Measurements from ENCODE around the gene SLC5A12.
"Not testable (repeated sequence)": the region's sequence is repeated elsewhere in the genome, so short reads cannot be mapped to it uniquely, and the experiment has no call there.

SLC5A12 gene

DNA sequence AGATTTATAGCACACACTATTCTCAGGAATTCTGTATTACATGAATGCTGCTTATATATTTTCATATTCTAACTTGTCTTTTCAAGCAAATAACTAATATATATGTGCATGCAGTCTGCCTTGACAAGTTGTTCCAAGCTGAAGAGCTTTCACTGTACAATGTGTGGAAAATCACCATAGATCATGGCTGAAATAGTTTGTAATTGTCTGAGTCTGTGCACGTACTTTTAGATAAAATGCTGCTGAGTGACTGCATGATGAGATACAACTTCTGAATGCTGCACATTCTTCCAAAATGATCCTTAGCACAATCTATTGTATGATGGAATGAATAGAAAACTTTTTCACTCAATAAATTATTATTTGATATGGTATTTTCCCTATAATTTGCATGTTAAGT lies 58.9 kb downstream of the SLC5A12 start:
- DNase-seq (ENCODE audit: low read depth in 2 of 3, low spot score in 2 of 3) = no peak

DNA sequence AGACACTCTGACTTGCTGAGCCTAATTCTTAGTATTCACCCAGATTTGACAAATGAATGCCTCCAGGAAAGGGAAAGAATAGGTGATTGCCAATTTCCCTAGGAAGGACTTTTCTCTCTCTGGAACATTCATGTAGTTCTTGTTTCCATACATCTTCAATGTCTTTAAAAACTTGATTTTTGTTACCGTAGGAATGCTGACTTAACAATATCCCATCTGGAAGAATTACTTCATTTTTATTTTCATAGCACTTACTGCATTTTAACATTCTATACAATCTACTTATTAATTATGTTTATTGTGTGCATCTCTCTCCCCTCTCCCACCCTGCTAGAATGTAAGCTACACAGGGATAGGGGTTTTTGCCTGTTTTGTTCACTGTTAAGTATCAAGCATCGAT lies 66.6 kb downstream of the SLC5A12 start:
- no peak for DNase-seq (ENCODE audit: low read depth in 2 of 3, low spot score in 2 of 3)

DNA sequence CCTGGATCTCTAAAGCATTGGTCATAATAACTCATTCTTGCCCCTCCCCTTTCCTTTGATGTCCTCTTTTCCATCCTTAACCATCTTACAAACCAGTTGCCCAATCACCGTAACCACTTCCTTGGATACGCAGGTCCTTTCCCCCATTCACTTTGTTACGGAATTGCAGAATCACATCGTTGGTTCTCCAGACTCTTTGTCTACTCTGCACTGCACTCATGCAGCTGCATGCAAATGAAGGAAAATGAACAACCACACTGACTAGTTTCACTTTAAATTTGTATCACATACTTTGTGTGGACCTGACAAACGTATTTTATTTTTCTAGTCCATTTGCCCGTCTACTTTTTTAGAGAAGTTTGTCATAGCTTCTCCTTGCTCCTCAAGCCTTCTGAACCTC lies 69.9 kb downstream of the SLC5A12 start:
- no peak for DNase-seq (ENCODE audit: low read depth in 2 of 3, low spot score in 2 of 3)

DNA sequence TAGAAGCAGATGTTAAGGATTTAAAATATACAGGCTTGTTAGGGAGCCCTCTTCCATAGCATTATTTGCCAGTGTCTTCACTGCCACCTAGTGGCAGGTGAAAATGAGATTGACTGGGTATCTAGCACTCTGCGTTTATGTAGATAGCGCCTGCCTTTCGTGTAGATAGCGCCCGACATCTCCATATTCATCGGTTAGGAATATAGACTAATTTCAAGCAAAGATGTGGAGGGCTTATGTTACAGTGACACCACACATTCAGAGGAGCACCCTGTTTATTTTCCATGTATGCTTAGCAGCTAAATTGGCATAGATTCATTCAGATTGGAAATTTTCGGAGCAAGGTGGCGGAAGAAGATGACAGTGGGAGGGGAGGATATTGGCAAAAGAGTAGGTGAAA lies 72.0 kb downstream of the SLC5A12 start:
- DNase-seq (ENCODE audit: low read depth in 2 of 3, low spot score in 2 of 3) = no peak

DNA sequence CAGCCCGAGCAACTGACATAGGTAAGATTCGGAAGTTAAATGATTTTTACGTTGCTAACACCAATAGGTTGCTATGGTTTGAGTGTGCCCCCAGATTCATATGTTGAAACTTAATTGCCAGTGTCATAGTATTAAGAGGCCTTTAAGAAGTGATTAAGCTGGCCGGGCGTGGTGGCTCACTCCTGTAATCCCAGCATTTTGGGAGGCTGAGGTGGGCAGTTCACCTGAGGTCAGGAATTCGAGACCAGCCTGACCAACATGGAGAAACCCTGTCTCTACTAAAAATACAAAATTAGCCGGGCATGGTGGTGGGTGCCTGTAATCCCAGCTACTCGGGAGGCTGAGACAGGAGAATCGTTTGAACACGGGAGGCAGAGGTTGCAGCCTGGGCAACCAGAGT lies 78.5 kb downstream of the SLC5A12 start:
- DNase-seq (ENCODE audit: low read depth in 2 of 3, low spot score in 2 of 3) = not testable (repeated sequence)

DNA sequence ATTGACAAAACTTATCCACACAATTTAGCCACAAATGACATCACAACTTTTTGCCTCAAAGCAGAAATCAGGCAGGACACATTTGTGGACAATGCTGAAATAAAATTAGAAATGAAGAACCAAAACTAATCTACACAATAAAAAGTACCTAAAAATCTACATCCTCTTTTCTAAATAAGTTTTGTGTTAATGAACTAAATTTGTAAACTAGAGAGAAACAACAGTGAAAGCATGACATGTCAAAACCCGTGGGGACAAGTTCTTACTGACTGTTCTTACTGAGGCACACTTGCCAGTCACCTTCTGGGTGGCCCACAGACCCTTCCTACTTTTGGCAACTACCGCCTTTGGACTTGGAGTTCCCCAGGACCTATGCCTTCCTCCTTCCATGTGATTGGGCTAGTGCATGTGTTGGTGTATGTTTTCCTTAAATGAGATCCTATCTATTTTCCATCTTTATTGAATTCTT lies 89.1 kb downstream of the SLC5A12 start:
- DNase-seq (ENCODE audit: low read depth in 2 of 3, low spot score in 2 of 3) = no peak

DNA sequence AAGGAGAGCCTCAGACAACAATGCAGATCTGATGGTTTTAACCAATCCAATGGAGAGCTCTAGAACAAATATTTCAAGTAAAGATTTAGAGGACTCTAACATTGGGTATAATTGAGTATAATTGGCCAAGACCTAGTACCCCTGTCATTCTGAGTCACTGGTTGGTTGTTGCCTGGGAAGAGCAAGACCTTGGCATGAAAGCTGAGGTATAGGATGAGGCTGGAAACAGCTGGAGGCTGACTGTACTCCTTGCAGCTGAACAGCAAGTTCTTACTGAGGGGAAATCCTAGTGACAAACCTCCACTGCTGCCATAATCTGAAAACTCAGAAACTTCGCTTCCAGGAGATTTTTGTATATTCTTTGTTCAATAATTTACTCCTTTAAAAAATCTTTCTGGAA lies 95.5 kb downstream of the SLC5A12 start:
- DNase-seq (ENCODE audit: low read depth in 2 of 3, low spot score in 2 of 3) = no peak

DNA sequence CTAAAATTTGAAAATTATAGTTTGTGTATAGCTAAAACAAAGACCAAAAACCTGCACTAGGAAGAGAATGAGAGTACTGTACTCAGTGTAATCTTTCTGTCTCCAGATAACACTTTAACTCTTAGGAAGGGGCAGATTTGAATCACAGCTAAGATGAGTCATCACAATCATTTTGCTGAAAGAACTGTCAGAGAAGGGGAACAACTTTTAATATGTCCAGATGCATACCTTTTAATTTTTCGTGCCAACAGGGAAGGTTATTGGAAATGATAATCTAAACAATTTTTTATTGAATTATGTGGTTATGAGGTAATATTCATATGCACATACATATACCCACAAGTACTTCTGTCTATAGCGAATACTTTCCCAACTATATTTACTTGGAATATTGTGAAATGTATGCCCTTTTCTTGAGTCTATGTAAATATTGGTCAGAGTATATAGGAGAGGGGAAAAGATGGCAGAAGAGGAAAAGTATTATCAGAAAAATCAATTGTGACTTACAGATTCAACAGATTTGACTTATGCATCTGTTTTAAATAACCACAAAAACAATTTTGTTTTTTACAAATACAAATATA lies 98.7 kb downstream of the SLC5A12 start:
- no peak for DNase-seq (ENCODE audit: low read depth in 2 of 3, low spot score in 2 of 3)

DNA sequence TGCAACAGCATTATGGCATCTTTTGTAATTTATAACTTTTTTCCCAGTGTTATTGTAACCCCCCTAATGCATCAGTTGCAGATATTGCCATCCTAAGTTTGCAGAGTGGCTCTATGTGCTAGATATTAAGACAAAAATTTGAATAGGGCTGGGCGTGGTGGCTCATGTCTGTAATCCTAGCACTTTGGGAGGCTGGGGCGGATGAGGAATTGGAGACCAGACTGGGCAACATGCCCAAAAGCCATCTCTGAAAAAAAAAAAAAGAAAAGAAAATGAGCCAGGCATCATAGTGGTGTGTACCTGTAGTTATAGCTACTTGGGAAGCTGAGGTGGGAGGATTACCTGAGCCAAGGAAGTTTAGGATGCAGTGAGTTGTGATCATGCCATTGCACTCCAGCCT lies 99.7 kb downstream of the SLC5A12 start:
- no peak for DNase-seq (ENCODE audit: low read depth in 2 of 3, low spot score in 2 of 3)

DNA sequence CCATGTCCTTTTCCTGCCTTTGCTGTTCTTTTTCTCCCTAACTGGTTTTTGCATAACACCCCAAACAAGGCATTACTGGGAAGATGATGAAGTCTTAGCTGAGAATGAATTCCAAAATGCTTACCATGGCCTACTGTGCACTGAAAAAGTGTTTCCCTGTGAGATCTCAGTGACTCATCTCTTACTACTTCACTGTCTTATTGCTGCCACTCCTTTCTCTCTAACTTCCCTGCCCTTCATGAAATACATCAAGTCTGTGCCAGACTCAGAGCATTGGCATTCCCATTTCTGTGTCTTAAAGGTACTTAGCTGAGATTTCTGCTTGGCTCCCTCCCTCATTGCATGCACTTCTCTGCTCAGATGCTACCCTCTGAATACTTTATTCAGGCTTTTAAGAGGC lies 100.7 kb downstream of the SLC5A12 start:
- no peak for DNase-seq (ENCODE audit: low read depth in 2 of 3, low spot score in 2 of 3)

DNA sequence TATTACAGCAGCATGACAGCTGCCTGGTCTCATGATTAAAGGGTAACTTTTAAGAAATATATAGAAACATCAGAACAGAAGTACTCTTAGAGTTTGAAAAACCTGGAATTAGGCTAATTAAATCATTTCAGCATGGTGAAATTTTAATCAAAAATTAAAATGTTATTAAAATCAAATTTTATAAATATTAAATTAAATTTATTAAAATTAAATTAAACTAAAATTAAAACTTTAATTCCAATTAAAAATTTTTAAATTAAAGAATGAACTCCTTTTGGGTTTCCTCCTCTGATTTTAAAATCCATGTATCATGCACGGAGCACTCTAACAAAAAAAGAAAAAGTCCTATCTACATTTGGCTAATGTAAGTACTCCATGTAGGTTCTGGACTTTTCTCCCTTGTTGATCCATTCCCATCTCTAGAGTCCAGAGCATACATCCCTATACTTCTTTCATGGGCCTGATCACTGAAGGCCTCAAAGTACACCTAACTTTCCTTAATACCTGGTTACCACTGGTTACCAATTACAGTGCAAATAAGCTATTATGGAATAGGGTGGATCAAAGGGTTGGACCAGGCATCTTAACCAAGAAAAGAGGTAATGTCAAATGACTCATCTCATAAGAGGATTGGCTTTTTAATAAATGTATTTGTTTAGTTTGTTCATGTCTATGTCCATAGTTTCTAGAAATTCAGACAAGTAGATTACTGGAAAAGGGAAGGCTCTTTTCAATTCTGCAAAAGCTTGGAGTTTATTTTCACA lies 101.4 kb downstream of the SLC5A12 start:
- no peak for DNase-seq (ENCODE audit: low read depth in 2 of 3, low spot score in 2 of 3)

DNA sequence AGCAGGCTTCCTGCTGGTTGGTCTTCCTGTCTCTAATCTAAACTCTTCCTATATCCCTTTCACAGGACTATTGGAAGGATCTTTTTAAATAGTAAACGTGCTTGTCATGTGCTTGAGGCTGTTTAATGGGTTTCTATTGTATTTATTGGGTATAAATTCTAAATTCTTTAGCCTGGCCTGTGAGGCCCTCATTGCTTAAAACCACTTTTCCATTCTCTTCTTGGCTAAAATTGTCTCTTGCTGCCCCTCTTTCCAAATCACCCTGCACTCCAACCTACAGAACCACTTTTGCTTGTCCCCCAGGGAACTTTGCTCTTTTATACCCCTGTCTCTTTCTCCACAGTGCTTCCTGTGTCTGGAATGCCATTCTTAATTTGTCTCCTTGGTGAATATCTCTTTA lies 103.4 kb downstream of the SLC5A12 start:
- no peak for DNase-seq (ENCODE audit: low read depth in 2 of 3, low spot score in 2 of 3)

Data from activated CD8-positive, alpha-beta memory T cell treated with anti-CD3 and anti-CD28 coated beads for 48 hours (primary cell).